GM18520 (cell line): Measurements from ENCODE around the gene IFRD2.

Experiments used
- ATAC-seq: cut with Tn5 transposase; IDR thresholded peaks from one replicate; pipeline ENCODE4 v1.9.1; 2021; ENCODE audit not compliant: unreplicated experiment

Gene IFRD2

DNA sequence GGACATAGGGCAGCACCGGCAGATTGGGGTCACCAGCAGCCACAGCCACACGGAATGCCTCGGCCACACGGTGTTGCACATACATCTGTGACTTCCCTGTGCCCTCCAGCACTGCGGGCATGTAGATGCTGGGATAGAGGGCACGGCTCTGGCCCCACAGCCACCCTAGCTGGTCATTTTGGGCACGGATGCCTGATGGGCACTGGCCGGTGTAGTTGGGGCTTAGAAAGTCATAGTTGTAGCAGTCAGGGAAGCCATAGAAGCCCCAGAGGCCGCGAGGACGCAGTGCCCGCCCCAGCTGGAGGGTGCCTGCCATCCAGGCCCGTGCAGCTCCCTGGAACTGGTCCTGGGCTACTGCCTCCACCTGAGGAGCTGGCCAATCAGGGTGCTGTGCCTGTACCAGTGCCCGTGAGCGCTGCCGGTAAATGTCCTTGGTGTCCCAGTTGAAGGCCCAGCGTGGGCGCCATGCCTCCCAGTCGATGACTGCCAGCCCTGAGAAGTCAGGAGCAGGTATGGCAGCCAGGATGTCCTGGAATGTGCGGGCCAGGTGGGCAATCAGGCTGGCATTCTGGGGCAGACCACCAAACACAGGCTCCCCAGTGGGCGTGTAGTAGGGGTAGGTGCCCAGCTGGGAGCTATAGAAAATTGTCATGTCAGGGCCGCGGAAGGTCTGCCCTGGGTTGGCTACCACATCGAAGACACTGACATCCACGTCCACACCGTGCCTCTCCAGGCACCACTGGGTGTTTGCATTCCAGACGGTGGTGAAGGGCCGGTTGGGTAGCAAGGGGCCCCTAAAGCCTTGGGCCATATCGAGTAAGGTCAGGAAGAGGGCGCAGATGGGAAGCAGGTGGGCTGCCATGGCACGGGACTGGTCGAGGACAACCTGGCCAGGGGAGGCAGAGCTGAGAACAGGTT, 10.1 kb upstream of the IFRD2 start:
- ATAC-seq, result no peak

DNA sequence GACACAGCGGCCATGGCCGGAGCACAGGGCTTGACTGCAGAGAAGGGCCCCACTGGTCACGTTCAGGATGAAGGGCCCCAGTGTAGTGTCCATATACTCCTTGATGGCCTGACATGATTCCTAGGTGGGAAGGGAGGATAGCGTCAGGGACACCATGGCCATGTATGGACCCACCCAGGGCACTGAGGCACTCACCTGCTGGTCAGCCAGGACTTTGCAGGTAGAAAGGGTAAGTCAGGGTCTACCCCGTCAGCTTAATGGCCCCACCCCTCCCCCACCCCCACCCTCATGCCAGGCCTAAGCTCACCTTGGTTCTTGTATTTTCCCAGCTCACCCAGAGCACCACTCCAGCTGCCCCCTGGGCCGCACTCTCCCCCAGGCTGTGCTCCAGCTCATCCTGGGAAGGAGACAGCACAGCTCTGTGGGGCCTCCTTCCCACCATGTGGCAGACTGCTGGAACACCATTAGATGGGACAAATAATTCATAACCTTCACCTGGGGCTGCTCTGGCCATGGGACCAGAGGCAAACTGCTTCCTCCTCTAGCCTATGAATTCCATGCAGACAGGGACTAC, 8.5 kb upstream of the IFRD2 start:
- no peak for ATAC-seq

DNA sequence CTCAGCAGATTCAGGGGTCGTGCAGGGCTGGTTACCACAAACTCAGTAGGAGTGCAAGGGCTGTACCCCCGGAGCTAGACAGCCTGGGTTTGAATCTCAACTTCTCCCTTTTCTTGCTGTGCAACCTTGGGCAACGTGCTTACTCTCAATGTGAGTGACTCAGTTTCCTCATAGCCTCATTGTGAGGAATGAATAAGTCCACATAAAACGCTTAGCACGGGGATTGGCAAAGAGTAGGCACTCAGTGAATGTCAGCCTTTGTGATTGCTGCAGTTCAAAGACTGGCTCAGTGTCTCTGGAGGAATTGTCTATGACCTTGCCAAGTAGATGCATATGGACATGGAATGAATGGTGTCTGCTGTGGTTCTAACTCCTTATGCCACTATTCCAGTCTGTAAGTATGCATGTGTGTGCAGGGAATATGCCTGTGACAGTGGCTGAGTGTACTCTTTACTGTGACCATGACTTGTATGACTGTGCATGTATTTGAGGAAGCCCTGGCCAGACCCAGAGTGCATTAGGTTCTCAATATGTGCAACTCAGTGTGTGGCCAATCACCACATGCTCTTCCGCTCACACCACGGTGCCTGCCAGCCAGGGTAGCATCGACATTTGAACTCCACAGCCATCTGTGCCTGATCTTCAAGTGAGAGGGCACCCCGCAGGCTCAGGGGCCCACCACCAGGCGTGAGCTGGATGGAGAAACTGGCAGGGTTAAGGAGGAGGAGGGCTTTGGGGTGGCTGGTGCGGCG, 7.9 kb upstream of the IFRD2 start:
- ATAC-seq, result no peak

DNA sequence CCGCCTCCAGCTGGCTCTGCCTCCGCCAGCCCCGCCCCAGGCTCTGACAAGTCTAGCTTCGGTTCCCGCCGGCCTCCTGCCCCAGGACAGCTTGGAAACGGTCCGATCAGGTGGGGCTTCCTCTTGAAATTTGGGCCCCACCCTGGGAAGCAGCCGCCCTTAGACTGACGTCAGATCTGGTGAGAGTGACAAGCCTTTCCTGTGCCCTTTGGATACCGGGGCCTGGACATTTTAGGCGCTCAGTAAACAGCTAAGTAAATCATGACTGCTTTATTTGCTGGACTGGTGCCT, 7.4 kb upstream of the IFRD2 start:
- no peak for ATAC-seq

DNA sequence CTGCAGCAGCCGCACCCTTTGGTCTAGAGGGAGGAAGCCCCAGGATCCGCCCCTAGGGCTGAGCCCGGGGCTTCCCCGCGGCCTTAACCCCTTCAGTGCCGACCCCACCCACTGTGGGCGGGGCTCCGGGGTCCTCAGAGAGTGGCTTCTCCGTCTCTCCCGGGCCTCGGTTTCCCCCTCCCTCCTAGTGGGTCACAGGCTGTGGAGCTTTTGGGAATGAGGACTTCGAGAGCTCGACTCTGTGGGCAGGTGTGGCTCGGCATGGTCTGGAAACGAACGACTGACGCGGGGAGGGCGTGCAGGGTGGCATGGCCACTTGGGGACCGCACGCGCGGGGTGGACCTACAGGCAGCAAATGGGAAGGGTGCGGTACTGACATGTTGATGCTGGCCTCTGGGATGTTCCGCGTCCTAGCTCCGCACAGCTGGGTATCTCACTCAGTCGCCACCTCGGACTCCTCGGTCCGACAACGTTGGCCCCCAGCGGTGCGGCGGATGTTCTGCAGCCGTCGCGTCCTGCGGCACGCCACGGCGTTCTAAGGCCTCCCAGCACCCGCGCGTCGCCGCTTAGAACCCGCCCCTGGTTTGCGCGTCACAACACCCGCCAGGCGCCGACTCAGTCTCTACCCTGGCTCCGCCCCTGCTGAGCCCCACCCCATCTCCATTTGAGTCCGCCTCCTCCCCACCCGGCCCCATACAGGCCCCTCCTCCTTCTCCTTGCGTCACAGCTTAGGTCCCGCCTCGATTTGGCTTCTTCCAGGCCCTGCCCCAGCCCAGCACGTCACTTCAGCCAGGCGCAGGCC, 6.8 kb upstream of the IFRD2 start, which contains the start of the genes HYAL3 and NAA80:
HYAL3 (minus strand) TSS at position 570 of the 802 bp plus-strand sequence. CDS start 3,803 bp downstream, outside the sequence.
NAA80 (minus strand) TSS at position 570 of the 802 bp plus-strand sequence. CDS start 1,942 bp downstream, outside the sequence.
- peak; percentile 72 for ATAC-seq

DNA sequence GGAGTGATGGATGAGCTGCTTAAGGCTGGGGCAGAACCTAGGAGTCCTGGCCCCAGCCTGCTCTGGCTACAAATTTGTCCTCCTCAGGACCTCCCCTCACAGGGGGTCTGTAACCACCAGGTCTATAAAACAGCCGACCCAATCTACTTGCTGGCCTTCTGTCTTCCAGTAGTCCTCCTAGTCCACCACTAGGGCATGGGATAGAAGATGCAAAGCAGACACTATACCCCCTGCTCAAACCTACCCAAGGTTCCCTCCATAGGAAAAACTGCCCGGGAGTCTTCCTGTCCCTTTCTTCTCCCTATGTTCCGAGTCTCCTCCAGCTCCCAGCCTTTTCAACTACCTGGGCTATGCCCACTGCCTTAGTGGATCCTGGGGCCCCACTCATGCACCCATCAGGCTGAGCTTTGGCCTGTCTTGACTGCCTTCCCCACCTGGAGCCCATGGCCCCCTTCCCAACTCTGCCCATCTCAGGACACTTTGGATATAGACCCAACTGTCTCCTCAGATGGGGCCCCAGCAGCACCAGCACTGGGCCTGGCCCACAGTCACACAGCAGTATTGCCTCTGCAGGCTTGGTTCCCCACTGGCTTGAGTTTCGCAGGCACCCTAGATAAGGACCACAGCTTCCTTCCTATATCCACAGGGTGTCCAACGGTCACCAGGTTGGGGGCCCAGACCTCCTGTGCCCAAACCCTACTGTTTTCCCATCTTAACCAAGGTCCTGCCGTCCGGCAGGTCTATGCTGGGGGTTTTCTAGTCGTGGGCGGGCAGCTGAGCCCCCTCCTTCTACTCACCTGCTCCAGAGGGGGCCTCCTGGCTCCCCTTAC, 5.9 kb upstream of the IFRD2 start:
- ATAC-seq, result no peak

DNA sequence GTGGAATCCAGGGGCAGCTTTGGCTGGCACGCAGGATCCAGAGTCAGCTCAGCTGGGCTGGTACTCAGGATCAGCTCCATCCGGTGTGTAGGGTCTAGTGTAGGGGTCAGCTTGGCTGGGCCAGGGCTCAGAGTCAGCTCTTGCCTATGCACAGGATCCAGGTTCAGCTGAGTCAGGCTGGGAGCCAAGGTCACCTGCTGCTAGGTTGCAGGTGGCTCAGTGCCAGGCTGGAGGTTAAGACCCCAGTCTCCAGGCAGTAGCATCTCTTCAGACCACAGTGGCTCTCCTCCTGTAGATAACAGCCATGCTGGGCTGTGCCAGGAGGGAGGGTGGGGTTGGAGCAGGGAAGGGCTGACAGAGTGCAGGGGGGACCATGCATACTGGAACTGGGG, 5.2 kb upstream of the IFRD2 start:
- ATAC-seq, result no peak

DNA sequence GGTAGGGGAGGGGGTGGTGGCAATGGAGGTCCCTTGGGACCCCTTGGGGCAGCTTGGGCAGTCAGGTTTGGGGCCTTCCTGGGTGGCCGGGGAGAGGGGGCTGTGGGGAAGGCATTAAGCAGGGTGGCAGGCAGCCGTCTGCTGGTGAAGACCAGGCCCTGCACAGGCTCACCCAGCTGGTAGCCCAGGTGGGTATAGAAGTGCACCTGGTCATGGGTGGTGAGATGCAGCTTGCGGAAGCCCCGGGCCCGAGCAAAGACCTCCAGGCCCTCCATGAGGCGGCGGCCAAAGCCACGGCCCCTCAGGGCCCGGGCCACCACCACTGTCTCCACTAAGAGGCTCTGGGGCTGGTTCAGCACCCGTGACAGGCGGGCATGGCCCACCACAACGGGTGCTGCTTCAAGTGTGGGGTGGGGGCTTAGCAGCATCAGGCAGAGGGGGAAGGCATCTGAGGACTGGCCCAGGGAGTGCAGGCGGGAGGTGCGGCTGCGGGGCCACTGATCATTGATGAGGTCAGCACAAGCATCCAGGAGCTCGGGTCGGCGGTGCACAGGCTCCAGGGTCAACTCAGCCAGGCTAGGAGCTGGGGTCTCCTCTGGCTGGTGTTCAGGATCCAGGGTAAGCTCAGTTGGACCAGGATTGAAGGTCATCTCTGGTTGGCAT, 4.6 kb upstream of the IFRD2 start:
- ATAC-seq, result no peak

DNA sequence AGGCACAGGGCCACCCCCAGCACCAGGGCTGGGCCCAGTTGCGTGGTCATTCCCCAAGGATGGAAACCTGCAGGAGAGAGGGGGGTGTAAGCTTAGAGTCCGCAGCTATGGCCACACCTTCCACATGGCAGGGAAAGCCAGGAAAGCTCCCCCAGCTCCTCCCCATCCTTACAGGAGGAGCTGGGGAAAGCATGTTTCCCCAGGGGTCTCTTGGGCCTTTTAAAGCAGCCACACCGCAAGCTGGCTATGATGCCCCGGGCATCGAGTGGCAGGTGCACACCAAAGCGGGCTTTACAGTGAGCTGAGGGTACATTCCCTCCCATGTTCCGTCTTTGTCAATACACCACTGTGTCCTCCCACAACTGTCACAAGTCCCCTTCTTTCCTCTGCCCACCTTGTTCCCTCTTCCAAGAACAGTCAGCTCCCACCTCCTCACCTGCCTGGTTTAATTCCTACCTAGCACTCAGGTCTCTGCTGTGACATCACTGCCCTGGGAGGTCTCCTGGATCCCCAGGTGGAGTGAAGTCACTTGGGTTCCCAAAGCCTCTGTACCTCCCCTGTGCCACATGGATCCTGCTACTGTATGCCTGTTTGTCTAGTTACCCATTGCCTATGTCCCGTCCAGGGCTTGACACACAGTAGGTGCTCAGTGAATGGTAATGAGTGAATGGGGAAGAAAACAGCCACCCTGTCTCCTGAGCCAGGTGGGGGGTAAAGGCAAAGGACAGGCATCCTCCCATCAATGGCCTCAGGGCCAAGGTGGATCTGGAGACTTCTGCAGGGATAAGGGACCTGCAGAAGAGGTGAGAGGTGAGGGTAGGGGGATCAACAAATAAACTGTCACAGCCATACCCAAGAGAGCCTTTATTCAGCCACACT, 3.6 kb upstream of the IFRD2 start:
- ATAC-seq, result no peak

DNA sequence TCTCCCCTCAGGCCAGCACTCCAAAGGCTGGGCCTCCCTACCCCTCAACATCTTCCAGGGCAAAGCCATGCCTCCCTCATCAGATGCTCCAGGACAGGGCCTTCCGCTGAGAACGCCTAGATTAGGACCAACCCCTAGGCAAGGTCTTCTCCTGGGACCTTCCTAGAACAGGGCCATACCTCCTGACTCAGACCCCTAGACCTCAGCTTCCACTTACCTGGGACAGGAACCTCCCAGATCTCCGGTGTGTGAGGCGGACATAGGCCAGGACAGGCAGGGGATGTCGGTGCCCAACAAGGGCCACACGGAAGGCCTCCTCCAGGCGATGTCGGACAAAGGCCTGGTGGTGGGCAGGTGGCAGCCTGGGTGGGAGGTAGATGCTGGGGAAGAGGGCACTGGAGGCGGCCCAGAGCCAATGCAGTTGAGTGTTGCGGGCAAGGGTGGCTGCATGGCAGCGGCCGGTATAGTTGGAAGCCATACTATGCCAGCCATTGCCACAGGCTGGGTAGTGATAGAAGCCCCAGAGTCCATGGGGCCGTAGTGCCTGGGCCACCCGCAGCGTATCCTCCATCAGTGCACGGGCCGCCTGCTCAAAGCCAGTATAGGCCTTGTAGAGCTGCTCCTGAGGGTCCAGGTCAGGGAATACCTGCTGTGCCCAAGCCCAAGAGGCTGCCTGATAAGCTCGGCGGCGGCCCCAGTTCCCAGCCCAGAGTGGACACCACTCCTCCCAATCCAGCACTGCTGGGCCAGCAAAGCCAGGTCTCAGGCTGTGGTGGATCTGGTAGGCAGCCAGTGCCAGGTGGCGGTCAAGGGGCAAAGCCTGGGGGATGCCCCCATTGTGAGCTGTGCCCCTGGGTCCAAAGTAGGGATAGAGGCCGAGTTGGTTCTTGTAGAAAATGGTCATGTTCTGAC, 2.5 kb upstream of the IFRD2 start:
- ATAC-seq, result no peak

DNA sequence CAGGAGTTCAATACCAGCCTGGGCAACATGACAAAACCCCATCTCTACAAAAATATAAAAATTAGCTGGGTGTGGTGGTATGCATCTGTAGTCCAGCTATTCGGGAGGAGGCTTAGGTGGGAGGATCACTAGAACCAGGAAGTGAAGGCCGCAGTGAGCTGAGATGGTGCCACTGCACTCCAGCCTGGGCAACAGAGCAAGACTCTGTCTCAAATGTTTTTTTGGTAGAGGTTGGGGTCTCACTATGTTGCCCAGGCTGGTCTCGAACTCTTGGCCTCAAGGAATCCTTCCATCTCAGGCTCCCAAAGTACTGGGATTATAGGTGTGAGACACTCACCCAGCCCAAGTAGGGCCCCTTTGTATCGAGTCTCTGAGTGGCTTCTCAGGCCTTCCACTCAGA, 1.9 kb upstream of the IFRD2 start:
- no peak for ATAC-seq

DNA sequence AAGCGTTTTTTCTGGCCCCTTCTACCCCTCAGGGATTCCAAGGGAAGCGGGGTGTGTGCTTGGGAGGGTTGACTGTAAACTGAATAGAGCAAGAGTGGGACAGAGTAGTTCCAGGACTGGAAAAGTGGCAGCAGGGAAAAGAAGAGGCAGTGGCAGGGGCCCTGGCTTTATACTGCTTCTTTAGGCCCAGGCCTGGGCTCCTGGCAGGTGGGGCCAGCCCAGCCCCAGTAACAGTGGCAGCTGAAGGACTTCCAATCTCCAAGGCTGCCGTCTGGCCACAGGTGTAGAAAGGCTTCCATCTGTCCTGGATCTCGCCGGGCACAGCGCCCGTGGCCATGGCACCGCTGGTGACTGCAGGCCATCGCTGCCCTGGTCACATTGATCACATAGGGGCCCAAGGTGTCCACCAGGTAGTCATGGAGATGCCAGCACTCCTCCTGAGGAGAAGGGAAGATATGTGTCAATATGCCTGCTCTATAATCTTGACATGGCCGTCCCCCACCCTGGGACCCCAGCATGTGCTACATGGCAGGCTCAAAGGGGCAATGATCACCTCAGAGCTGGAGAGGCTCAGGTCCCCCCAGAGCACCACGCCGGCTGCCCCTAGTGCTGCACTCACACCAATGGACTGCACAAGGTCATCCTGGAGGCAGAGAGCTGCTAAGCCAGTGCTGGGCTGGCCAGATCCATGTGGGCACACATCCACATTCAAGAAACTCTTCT, 1.0 kb upstream of the IFRD2 start:
- no peak for ATAC-seq

DNA sequence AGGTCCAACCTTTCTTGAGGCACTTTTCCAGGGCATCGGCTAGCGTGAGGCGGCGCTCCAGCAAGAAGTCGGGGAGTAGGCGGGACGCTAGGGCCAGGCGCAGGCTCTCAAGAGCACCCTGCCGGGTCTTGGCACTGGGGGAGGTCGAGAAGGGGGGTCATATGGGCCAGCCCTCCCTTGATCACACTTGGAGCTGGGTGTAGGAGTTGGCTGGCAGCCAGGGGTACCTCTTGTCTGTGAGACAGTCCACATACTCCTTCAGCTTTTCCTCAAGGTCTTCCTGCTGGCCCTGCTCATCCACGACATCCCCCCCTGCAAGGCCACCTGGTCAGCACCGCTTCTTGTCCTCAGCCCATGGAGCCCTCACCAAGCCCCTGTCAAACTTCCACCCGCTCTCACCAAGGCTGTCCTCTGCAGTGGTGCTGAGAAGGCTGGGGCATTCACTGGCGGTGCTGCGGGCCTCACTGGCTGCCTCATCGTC, 2.0 kb downstream of the IFRD2 start:
- ATAC-seq, result no peak

DNA sequence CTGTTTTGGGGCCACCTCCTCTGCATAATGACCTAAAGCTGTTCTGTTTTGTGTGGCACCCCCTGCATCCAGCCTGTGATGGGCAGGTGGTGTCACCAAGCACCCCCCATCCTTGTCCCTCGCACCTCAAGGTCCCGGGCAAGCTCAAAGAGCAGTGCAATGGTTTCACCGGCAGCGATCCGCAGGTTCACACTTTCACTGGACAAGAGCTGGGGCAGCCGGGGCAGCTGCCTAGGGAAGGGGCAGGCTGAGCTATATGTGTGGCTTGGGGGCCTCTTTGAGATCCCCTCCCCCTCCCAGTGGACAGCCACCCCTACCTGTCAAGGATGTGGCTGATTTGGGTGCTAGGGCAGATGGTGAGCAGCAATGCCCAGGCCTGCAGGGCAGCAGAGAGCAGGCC, 3.1 kb downstream of the IFRD2 start:
- ATAC-seq, result no peak

DNA sequence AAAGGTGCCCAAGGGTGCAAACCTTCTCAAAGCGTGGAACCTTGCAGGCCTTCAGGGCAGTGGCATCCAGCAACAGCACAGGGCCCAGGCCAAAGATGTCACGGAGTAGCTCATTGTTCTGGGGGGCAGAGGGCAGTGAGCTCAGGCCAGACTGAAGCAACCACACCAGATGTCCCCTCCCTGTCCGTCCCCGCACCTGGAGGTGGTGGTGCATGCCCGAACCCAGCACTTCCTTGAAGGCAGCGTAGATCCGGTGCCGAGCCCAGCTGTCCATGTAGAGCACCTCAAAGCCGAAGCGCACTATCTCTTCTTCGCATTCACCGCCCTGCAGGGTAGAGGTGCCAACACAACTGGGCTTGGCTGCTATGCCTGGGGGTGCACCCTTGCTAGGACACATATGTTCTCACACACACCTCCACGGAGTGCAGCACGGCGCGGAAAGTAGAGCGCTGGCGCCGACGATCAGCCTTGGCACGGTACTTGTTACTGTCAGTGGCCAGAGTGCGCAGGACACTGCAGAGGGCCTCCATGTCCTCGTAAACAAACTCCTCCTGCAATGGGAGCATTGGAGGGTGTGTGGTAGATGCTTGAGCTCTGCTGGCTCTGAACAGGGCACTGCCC, 3.7 kb downstream of the IFRD2 start:
- no peak for ATAC-seq

DNA sequence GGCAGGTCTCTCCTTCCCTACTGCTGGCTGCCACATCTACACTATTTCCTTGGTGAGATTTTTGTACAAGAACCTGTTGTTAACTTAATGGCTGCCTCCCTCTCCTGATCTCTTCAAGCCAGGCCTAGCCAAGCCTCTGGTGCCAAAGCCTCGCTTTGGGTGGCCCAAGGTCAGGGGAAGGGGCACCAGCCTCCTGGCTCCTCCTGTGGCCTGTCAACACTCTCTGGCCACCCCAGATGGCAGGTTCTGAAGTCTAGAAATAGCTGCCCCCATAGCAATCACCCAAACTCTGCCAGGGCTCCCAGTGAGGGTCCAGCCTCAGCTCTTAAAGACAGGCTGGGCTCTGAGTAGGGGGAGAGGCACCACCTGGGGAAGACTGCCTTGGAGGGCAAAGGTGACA, 5.0 kb downstream of the IFRD2 start:
- no peak for ATAC-seq
